Measurements from ENCODE around the gene DACT3. TPM values are rescaled to one million over a fixed set of nuclear protein-coding genes. Genes with fewer than 3 reads are reported as not detected.

The DACT3 gene
- total and polyA plus RNA-seq, 2 of the 13 experiments (the other 11 are each of a cell fraction or from before 2014, with no cell fraction given), result 0.04 TPM; not detected in 1

GRCh38 chr19:46604781-46605355 is 56.1 kb downstream of the DACT3 start:
- Histone ChIP-seq H3K79me2 (ENCODE audit: insufficient read depth, low read length) (peaks cover 40% of the 10 kb centered on the region), H3K27ac (ENCODE audit: extremely low read length, insufficient read depth, low read length) (peak overlapping the region; percentile 11), H2AFZ (ENCODE audit: low read length) (no peak overlapping the region), H3K27me3 (ENCODE audit: control insufficient read depth in 1 of 2, insufficient read depth in 2 of 2, low read length in 2 of 2) (no peaks in the 10 kb centered on the region; a peak in 1 of 5 replicates), H3K4me1 (ENCODE audit: insufficient read depth, low read length) (peaks cover 35% of the 10 kb centered on the region), H3K36me3 (replicated peaks in 1 of 2; ENCODE audit: control insufficient read depth in 1 of 2, insufficient read depth in 2 of 2, low read length in 2 of 2) (peaks cover 30 to 49% of the 10 kb centered on the region in 2 experiments; a peak in 4 of 5 replicates), H3K9me3 (ENCODE audit: low read length) (no peaks in the 10 kb centered on the region), H4K20me1 (ENCODE audit: insufficient read depth, low read length) (peaks cover 15% of the 10 kb centered on the region; the same call in 1 of the 2 replicates), H3K4me3 (replicated peaks in 1 of 3; ENCODE audit: insufficient read depth in 1 of 3, low read depth in 2 of 3, low read length in 3 of 3) (no peak overlapping the region), H3K9ac (ENCODE audit: insufficient read depth, low read depth, low read length) (no peak overlapping the region), H3K4me2 (ENCODE audit: low read depth, low read length) (peak overlapping the region; percentile 43)
- BruUV-seq (replicated peaks), result no TSS peak
- DNase-seq (ENCODE audit: low spot score), result no peak
- intact Hi-C loops (cut with micrococcal nuclease; ENCODE audit: unreplicated experiment) (no loop called here), in situ Hi-C loops (cut with HindIII; ENCODE audit: extremely low pct_ligation_motif_present, low pct_unique_long_range_greater_than_20kb) (no loop called here)
- CTCF ChIA-PET (ENCODE audit: low intra/inter-chr PET ratio, low total read pairs), result no interaction called here
- no peak for TF ChIP-seq MIXL1 (CRISPR knock-in tag; IDR thresholded peaks at IDR 0.05)
- 0 out of 2 replicates have a peak, but pooled peaks have one; percentile 16 for TF ChIP-seq HNF4A (CRISPR knock-in tag; IDR thresholded peaks at IDR 0.05)
- peak; percentile 89 for TF ChIP-seq HNRNPL (IDR thresholded peaks at IDR 0.05; ENCODE audit: low read depth, low read length)
- 0 out of 2 replicates have a peak, but pooled peaks have one; percentile 22 for TF ChIP-seq HIC2 (CRISPR knock-in tag; IDR thresholded peaks at IDR 0.05; ENCODE audit: low read depth)
- peak; percentile 83 for TF ChIP-seq ZNF652 (CRISPR knock-in tag; IDR thresholded peaks at IDR 0.05; ENCODE audit: borderline replicate concordance, low read depth)
- WGBS (ENCODE audit: low lambda C conversion rate), result 75% methylated on average over 4 of the region's 13 CpGs
- POLR2A ChIA-PET, result interaction anchor here (0.6 kb wide), 1 partner anchor 508 kb away, joined by 4 read pairs; the partner anchor contains the start of gene ZC3H4
- no peak for FAIRE-seq
- no peak for ATAC-seq

GRCh38 chr19:46603752-46604231 is 57.2 kb downstream of the DACT3 start:
- in situ Hi-C loops (cut with HindIII; ENCODE audit: extremely low pct_ligation_motif_present, low pct_unique_long_range_greater_than_20kb) (no loop called here), intact Hi-C loops (cut with micrococcal nuclease; ENCODE audit: unreplicated experiment) (no loop called here)
- H3K9me3 ChIP-seq (ENCODE audit: low read length), result 0 out of 2 replicates have a peak, but pooled peaks cover 4% of the 10 kb centered on the region
- no peaks in the 10 kb centered on the region; a peak in 1 of 5 replicates for H3K27me3 ChIP-seq (ENCODE audit: control insufficient read depth in 1 of 2, insufficient read depth in 2 of 2, low read length in 2 of 2)
- WGBS (ENCODE audit: low lambda C conversion rate), result 40% methylated on average over 6 of the region's 9 CpGs
- peak overlapping the region; percentile 94 to 100 (median 98) for H3K4me3 ChIP-seq (replicated peaks in 1 of 3; ENCODE audit: insufficient read depth in 1 of 3, low read depth in 2 of 3, low read length in 3 of 3)
- peak overlapping the region; percentile 90 for H3K27ac ChIP-seq (ENCODE audit: extremely low read length, insufficient read depth, low read length)
- POLR2A ChIA-PET, result interaction anchor here (0.9 to 2.2 kb wide), 6 partner anchors 8 to 110 kb away, joined by 3 to 12 read pairs (median 8); partner anchors contain the start of gene DACT3
- BruUV-seq (replicated peaks), result TSS peak; percentile 29
- no peak overlapping the region for H2AFZ ChIP-seq (ENCODE audit: low read length)
- FAIRE-seq (no peak), DNase-seq (ENCODE audit: low spot score) (no peak), ATAC-seq (peak; percentile 14)
- CTCF ChIA-PET (ENCODE audit: low intra/inter-chr PET ratio, low total read pairs), result no interaction called here
- H3K79me2 ChIP-seq (ENCODE audit: insufficient read depth, low read length), result peaks cover 40% of the 10 kb centered on the region
- peaks cover 15% of the 10 kb centered on the region; the same call in 1 of the 2 replicates for H4K20me1 ChIP-seq (ENCODE audit: insufficient read depth, low read length)
- H3K4me2 ChIP-seq (ENCODE audit: low read depth, low read length), result peak overlapping the region; percentile 92
- H3K4me1 ChIP-seq (ENCODE audit: insufficient read depth, low read length), result peaks cover 37% of the 10 kb centered on the region
- H3K9ac ChIP-seq (ENCODE audit: insufficient read depth, low read depth, low read length), result peak overlapping the region; percentile 97
- H3K36me3 ChIP-seq (replicated peaks in 1 of 2; ENCODE audit: control insufficient read depth in 1 of 2, insufficient read depth in 2 of 2, low read length in 2 of 2), result peaks cover 26 to 39% of the 10 kb centered on the region in 2 experiments; a peak in 4 of 5 replicates
- TF ChIP-seq ZNF235 (CRISPR knock-in tag; IDR thresholded peaks at IDR 0.05; ENCODE audit: borderline replicate concordance) (0 out of 2 replicates have a peak, but pooled peaks have one; percentile 7), HNRNPL (IDR thresholded peaks at IDR 0.05; ENCODE audit: low read depth, low read length) (0 out of 2 replicates have a peak, but pooled peaks have one; percentile 37), MAZ (IDR thresholded peaks at IDR 0.05; ENCODE audit: borderline replicate concordance, low read depth, low read length) (no peak), MAZ (CRISPR knock-in tag; IDR thresholded peaks at IDR 0.05; ENCODE audit: low read depth) (0 out of 2 replicates have a peak, but pooled peaks have one; percentile 36), ZNF878 (CRISPR knock-in tag; IDR thresholded peaks at IDR 0.05) (no peak), CBX1 (IDR thresholded peaks at IDR 0.05; ENCODE audit: low read depth) (no peak), TGIF2 (CRISPR knock-in tag; IDR thresholded peaks at IDR 0.05) (no peak)

All from HepG2 (cell line).